Astrocyte of the spinal cord (primary cell): ENCODE data around the gene MIXL1.
"Not testable (repeated sequence)": the region's sequence is repeated elsewhere in the genome, so short reads cannot be mapped to it uniquely, and the experiment has no call there.

Experiments used
- DNase-seq: peaks from one replicate; pipeline ENCODE4 v3.0.0; 2011; ENCODE audit warnings: low read depth, low spot score
- H3K4me3 ChIP-seq: 2 replicates; pipeline ENCODE4 v1.5.1; 2011; ENCODE audit warnings: low read depth, mild to moderate bottlenecking, low read length, moderate library complexity
- CTCF ChIP-seq: IDR thresholded peaks from 2 replicates; pipeline ENCODE4 v1.5.1; 2012; ENCODE audit warnings: low read depth, mild to moderate bottlenecking, low read length, inconsistent platforms
- in situ Hi-C: cut with HindIII; loops from 2 replicates; pipeline ENCODE4 v1.10.0; 2017; ENCODE audit warnings: low sequenced_read_pairs

The MIXL1 gene

GRCh38 chr1:226187019-226187322 is 36.5 kb upstream of the MIXL1 start:
- peak overlapping the region; percentile 96 for H3K4me3 ChIP-seq
- in situ Hi-C loops: no loop called here
- TF ChIP-seq CTCF: no peak
- DNase-seq: no peak

DNA sequence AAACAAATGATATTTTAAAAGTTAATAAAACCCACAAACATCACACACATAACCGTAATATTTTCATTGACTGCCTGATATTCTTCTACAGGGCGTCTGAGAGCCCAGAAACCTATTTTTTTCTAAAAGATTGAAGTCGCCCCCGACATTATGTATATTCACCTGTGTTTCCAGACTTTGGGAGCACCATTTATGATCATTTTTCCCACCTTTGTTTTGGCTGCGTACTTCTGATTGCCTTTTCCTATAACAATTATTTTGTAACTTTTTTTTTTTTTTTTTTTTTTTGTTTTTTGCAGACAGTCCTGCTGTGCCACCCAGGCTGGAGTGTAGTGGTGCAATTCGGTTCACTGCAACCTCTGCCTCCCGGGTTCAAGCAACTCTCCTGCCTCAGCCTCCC is 36.1 kb upstream of the MIXL1 start:
- TF ChIP-seq CTCF: no peak
- in situ Hi-C loops: no loop called here
- DNase-seq: no peak
- H3K4me3 ChIP-seq: no peak overlapping the region

GRCh38 chr1:226195144-226195543 is 28.3 kb upstream of the MIXL1 start:
- H3K4me3 ChIP-seq: no peak overlapping the region
- in situ Hi-C loops: no loop called here
- no peak for DNase-seq
- no peak for TF ChIP-seq CTCF

GRCh38 chr1:226199971-226200370 is 23.5 kb upstream of the MIXL1 start:
- TF ChIP-seq CTCF: no peak
- no peak for DNase-seq
- in situ Hi-C loops: no loop called here
- no peak overlapping the region for H3K4me3 ChIP-seq

- TF ChIP-seq CTCF: peak; percentile 53
- no peak overlapping the region for H3K4me3 ChIP-seq
- in situ Hi-C loops: no loop called here
- no peak for DNase-seq
Observed at GRCh38 chr1:226201029-226201593, 22.4 kb upstream of the MIXL1 start.

GRCh38 chr1:226202246-226202645 is 21.2 kb upstream of the MIXL1 start:
- H3K4me3 ChIP-seq: no peak overlapping the region
- DNase-seq: no peak
- no peak for TF ChIP-seq CTCF
- in situ Hi-C loops: no loop called here

DNA sequence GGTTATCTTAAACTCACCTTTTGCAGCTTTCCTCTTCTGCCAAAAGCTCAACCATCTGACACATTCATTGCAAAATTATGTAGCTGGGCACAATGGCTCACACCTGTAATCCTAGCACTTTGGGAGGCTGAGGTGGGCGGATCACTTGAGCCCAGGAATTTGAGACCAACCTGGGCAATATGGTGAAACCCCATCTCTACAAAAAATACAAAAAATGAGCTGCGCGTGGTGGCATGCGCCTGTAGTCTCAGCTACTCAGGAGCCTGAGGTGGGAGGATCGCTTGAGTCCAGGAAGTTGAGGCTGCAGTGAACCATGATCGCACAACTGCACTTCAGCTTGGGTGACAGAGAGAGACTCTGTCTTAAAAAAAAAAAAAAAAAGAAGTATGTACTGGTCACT is 20.8 kb upstream of the MIXL1 start:
- in situ Hi-C loops, H3K4me3 ChIP-seq, DNase-seq: not testable (repeated sequence)
